Erythroblast (primary cell): Measurements from ENCODE around the gene ASPG.

Source experiments
- GATA1 ChIP-seq: IDR thresholded peaks from 2 replicates; pipeline ENCODE4 v1.6.1; 2011; ENCODE audit warnings: low read depth, mild to moderate bottlenecking, control low read depth, low read length, moderate library complexity
- POLR2A ChIP-seq: IDR thresholded peaks from 2 replicates; pipeline ENCODE4 v1.6.1; 2011; ENCODE audit warnings: mild to moderate bottlenecking, low read length

DNA sequence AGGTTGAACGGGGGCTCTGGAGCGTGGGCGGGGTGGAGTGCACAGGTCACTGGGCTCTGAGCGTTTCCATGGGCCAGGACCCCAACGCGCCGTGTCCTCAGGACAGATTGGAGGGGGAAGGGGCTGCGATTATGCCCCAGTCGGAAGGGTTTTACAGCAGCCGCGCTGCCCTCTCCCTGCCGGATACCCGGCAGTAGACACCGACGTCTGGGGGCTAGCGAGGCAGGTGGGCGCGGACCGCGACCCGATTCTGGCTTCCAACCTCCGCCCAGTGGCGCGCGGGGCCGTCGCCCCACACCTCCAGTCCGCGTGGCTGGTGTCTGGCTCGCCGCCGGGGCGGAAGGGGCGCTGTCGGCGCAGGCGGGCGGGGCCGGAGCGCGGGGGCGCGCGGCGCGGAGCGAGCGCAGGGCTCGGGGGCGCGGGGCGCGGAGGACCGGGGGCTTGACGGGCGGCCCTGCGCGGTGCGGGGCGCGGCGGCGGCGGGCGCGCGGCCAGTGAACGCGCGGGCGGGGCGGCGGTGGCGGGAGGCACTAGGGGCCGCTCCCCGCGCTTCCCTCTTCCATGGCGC lies 50.5 kb downstream of the ASPG start:
- TF ChIP-seq POLR2A (no peak), GATA1 (no peak)
